PC-9 (cell line): ENCODE results near the gene SAP25. TPM values are rescaled to one million over a fixed set of nuclear protein-coding genes. Genes with fewer than 3 reads are reported as not detected.
A peak's percentile ranks its signal among the peaks of the same experiment; 100 is the strongest.

ENCODE experiments used
- BruUV-seq: library from RNA; stranded (reverse); fragments of 400-500 nt; replicated peaks from 2 replicates; lab custom pipeline; 2021; lab: Mats Ljungman, UMichigan
- CTCF ChIA-PET: fragments of 300-600 bp; sonication (Branson Sonifier 250); formaldehyde crosslinking; loops from one replicate; lab custom pipeline; 2022; ENCODE audit warnings: antibody characterized with exemption; lab: Charles Lee
- POLR2A ChIA-PET: fragments of 300-600 bp; sonication (Branson Sonifier 250); formaldehyde crosslinking; loops from one replicate; lab custom pipeline; 2022; ENCODE audit warnings: antibody characterized with exemption; ENCODE audit not compliant: unreplicated experiment; lab: Charles Lee
- DNase-seq, 2 experiments: peaks; one replicate each; pipeline versions ENCODE4 v3.0.0 to v3.0.0-alpha.2; 2015 to 2022; ENCODE audit warnings: mixed read lengths in 1 of 2
- H2AFZ ChIP-seq: fragments of 200-600 bp; sonication (generic); 2 replicates; pipeline ENCODE4 v1.8.1; 2017; ENCODE audit warnings: antibody characterized with exemption
- H3F3A ChIP-seq: fragments of 200-600 bp; sonication (generic); 2 replicates; pipeline ENCODE4 v1.8.1; 2017; ENCODE audit warnings: antibody characterized with exemption, mild to moderate bottlenecking, low read depth; ENCODE audit not compliant: insufficient read depth
- H3K27ac ChIP-seq: fragments of 200-600 bp; sonication (generic); 2 replicates; pipeline ENCODE4 v1.6.1; 2016; ENCODE audit warnings: mixed run types
- H3K27me3 ChIP-seq: fragments of 200-600 bp; sonication (generic); 2 replicates; pipeline ENCODE4 v1.6.1; 2016; ENCODE audit warnings: low read depth, mixed run types; ENCODE audit not compliant: insufficient read depth
- H3K36me3 ChIP-seq: fragments of 200-600 bp; sonication (generic); 2 replicates; pipeline ENCODE4 v1.6.1; 2016; ENCODE audit warnings: low read depth, mixed run types
- H3K4me1 ChIP-seq: fragments of 200-600 bp; sonication (generic); replicated peaks from 2 replicates; pipeline ENCODE4 v1.6.1; 2016; ENCODE audit warnings: mixed run types; ENCODE audit not compliant: insufficient read depth
- H3K4me2 ChIP-seq: fragments of 200-600 bp; sonication (generic); 2 replicates; pipeline ENCODE4 v1.6.1; 2017; ENCODE audit warnings: mixed run types
- H3K4me3 ChIP-seq: fragments of 200-600 bp; sonication (generic); 2 replicates; pipeline ENCODE4 v1.6.1; 2016; ENCODE audit warnings: mixed run types
- H3K79me2 ChIP-seq: fragments of 200-600 bp; sonication (generic); 2 replicates; pipeline ENCODE4 v1.6.1; 2017; ENCODE audit warnings: low read depth, mixed run types
- H3K9me2 ChIP-seq: fragments of 200-600 bp; sonication (generic); 2 replicates; pipeline ENCODE4 v1.8.1; 2017; ENCODE audit warnings: mild to moderate bottlenecking; ENCODE audit not compliant: insufficient read depth
- H3K9me3 ChIP-seq: fragments of 200-600 bp; sonication (generic); 2 replicates; pipeline ENCODE4 v1.8.1; 2016; ENCODE audit warnings: low read depth; ENCODE audit not compliant: insufficient read depth
- H4K20me1 ChIP-seq: fragments of 200-600 bp; sonication (generic); 2 replicates; pipeline ENCODE4 v1.8.1; 2017; ENCODE audit not compliant: insufficient read depth
- EZH2 ChIP-seq: fragments of 200-600 bp; sonication (generic); IDR thresholded peaks from 2 replicates; pipeline ENCODE4 v1.8.0; 2017; ENCODE audit warnings: antibody characterized with exemption, low read depth
- intact Hi-C: fragments of 100-400 bp; cut with micrococcal nuclease; formaldehyde crosslinking; loops from one replicate; pipeline ENCODE4 v1.10.0; 2022; ENCODE audit not compliant: unreplicated experiment
- total RNA-seq: library from RNA; stranded (reverse); gene quantifications from 2 replicates; pipeline ENCODE4 v1.2.3, GENCODE V29; 2021
- TF ChIP-seq, protein P1 (sequence below): fragments of 200-600 bp; sonication (generic); conservative IDR thresholded peaks from 2 replicates; pipeline ENCODE4 v1.6.1; 2017; ENCODE audit warnings: mixed run types, antibody characterized with exemption, mild to moderate bottlenecking, moderate library complexity

SAP25 gene
- total RNA-seq, 1 experiment from 2014 or later, result 11.0 TPM

GRCh38 chr7:100585511-100586265 is 12.0 kb upstream of the SAP25 start, which contains the start of gene LRCH4:
Gene LRCH4 (minus strand): TSS chr7:100586129. CDS start chr7:100586100, 29 bp downstream.
- H3K27ac ChIP-seq, result peak within 1 kb of the TSS; percentile 75
- peaks cover 19% of the 10 kb centered on the region for H3K4me1 ChIP-seq
- H4K20me1 ChIP-seq, result peaks cover 2% of the 10 kb centered on the region; the same call in 1 of the 2 replicates
- no peaks in the 10 kb centered on the region for H3K27me3 ChIP-seq
- peaks cover 29% of the 10 kb centered on the region for H3K79me2 ChIP-seq
- peak; percentile 67 to 85 for DNase-seq
- 0 out of 2 replicates have a peak, but pooled peaks cover 7% of the 10 kb centered on the region for H3K36me3 ChIP-seq
- peak within 1 kb of the TSS; percentile 81 for H2AFZ ChIP-seq
- CTCF ChIA-PET, result interaction anchor here (0.9 to 1.7 kb wide), 4 partner anchors 44 to 139 kb away, joined by 3 to 7 read pairs (median 3); partner anchors contain the start of gene POP7
- H3K9me2 ChIP-seq, result no peaks in the 10 kb centered on the region
- intact Hi-C loops, result loop anchor here (1.0 to 10.0 kb wide), 6 partner anchors 19 to 499 kb away; partner anchors contain the start of genes EPHB4, GNB2, MOSPD3 and TRIM56
- no peaks in the 10 kb centered on the region for H3K9me3 ChIP-seq
- H3F3A ChIP-seq, result peaks cover 23% of the 10 kb centered on the region
- TF ChIP-seq, protein P1, sequence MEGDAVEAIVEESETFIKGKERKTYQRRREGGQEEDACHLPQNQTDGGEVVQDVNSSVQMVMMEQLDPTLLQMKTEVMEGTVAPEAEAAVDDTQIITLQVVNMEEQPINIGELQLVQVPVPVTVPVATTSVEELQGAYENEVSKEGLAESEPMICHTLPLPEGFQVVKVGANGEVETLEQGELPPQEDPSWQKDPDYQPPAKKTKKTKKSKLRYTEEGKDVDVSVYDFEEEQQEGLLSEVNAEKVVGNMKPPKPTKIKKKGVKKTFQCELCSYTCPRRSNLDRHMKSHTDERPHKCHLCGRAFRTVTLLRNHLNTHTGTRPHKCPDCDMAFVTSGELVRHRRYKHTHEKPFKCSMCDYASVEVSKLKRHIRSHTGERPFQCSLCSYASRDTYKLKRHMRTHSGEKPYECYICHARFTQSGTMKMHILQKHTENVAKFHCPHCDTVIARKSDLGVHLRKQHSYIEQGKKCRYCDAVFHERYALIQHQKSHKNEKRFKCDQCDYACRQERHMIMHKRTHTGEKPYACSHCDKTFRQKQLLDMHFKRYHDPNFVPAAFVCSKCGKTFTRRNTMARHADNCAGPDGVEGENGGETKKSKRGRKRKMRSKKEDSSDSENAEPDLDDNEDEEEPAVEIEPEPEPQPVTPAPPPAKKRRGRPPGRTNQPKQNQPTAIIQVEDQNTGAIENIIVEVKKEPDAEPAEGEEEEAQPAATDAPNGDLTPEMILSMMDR, result no peak
- no peak for TF ChIP-seq EZH2
- no TSS peak for BruUV-seq
- H3K4me3 ChIP-seq, result peak within 1 kb of the TSS; percentile 60
- POLR2A ChIA-PET, result interaction anchor here (0.5 to 2.6 kb wide), 22 partner anchors 11 to 434 kb away, joined by 3 to 25 read pairs (median 4); partner anchors contain the start of genes MOSPD3, MUC17, POP7 and SLC12A9
- H3K4me2 ChIP-seq, result peak within 1 kb of the TSS; percentile 88

- Histone ChIP-seq H3K27me3 (no peaks in the 10 kb centered on the region), H2AFZ (peak overlapping the region; percentile 66)
- intact Hi-C loops, result loop anchor here (5.0 to 10.0 kb wide), 3 partner anchors 107 to 500 kb away; partner anchors contain the start of genes EPHB4, GIGYF1 and TRIM56
Observed at GRCh38 chr7:100584683-100585510, 11.2 kb upstream of the SAP25 start.

More at GRCh38 chr7:100584683-100585510, 11.2 kb upstream of the SAP25 start:
- BruUV-seq, result TSS peak; percentile 51
- H3K4me3 ChIP-seq, result peak overlapping the region; percentile 60
- H4K20me1 ChIP-seq, result peaks cover 2% of the 10 kb centered on the region; the same call in 1 of the 2 replicates
- H3K9me3 ChIP-seq, result no peaks in the 10 kb centered on the region
- peaks cover 29% of the 10 kb centered on the region for H3K79me2 ChIP-seq
- H3K4me2 ChIP-seq, result peak overlapping the region; percentile 85
- peak overlapping the region; percentile 75 for H3K27ac ChIP-seq
- peaks cover 19% of the 10 kb centered on the region for H3K4me1 ChIP-seq
- H3K9me2 ChIP-seq, result no peaks in the 10 kb centered on the region
- 0 out of 2 replicates have a peak, but pooled peaks cover 10% of the 10 kb centered on the region for H3K36me3 ChIP-seq
- TF ChIP-seq EZH2, result no peak
- TF ChIP-seq, protein P1, result no peak
- peak; percentile 79 to 91 for DNase-seq
- CTCF ChIA-PET, result interaction anchor here (0.6 to 1.7 kb wide), 2 partner anchors 27 to 121 kb away, joined by 4 to 7 read pairs; partner anchors contain the start of gene POP7
- peaks cover 23% of the 10 kb centered on the region for H3F3A ChIP-seq
- POLR2A ChIA-PET, result interaction anchor here (0.6 to 2.6 kb wide), 11 partner anchors 14 to 532 kb away, joined by 3 to 53 read pairs (median 6); partner anchors contain the start of genes MOSPD3, SLC12A9 and ZCWPW1
